Ovary (tissue), 9 donors: ENCODE data around the gene ARAP1. TPM values are rescaled to one million over a fixed set of nuclear protein-coding genes. Genes with fewer than 3 reads are reported as not detected.
A peak's percentile ranks its signal among the peaks of the same experiment; 100 is the strongest.
"Not testable (repeated sequence)": the region's sequence is repeated elsewhere in the genome, so short reads cannot be mapped to it uniquely, and the experiment has no call there.

ENCODE experiments used
- DNase-seq, 5 donors: peaks; one replicate each; pipeline ENCODE4 v3.0.0-alpha.2; 2019 to 2020
- H3K27ac ChIP-seq, 2 donors: fragments of 200-600 bp; one replicate each; pipeline versions ENCODE4 v1.5.1 to v1.8.0; 2019 to 2022
- H3K27me3 ChIP-seq: fragments of 200-600 bp; one replicate; pipeline ENCODE4 v1.8.0; 2022
- H3K36me3 ChIP-seq: fragments of 200-600 bp; sonication (generic); one replicate; pipeline ENCODE4 v1.5.1; 2019
- H3K4me1 ChIP-seq: one replicate; pipeline ENCODE4 v1.8.1; 2013; ENCODE audit warnings: mild to moderate bottlenecking, moderate library complexity; ENCODE audit not compliant: insufficient read depth
- H3K4me3 ChIP-seq: fragments of 200-600 bp; sonication (generic); one replicate; pipeline ENCODE4 v1.5.1; 2017
- H3K9me3 ChIP-seq, 2 donors: fragments of 200-600 bp in 1 of 2; sonication (generic) in 1 of 2; one replicate each; pipeline versions ENCODE4 v1.5.1 to v1.8.1; 2013 to 2019; ENCODE audit warnings: mild to moderate bottlenecking in 1 of 2, moderate library complexity in 1 of 2
- CTCF ChIP-seq, 3 donors: fragments of 450-650 bp in 2 of 3; fragments of 200-600 bp in 1 of 3; IDR thresholded peaks; one replicate each; pipeline versions ENCODE4 v1.5.1 to v1.8.0; 2016 to 2022; ENCODE audit warnings: antibody characterized with exemption in 3 of 3, mild to moderate bottlenecking in 1 of 3
- EP300 ChIP-seq: sonication (generic); formaldehyde crosslinking; IDR thresholded peaks from one replicate; pipeline ENCODE4 v1.6.1; 2017; ENCODE audit warnings: antibody characterized with exemption
- POLR2A ChIP-seq: fragments of 450-650 bp; IDR thresholded peaks from one replicate; pipeline ENCODE4 v1.6.1; 2017; ENCODE audit warnings: antibody characterized with exemption, mild to moderate bottlenecking, moderate library complexity
- WGBS, 3 donors: extraction: QIAGEN DNeasy Blood & Tissue Kit in 1 of 3; methylation state at CpG; one replicate each; pipeline versions ENCODE4 v1.1.5 to v1.1.7; 2013 to 2017; 5-methylcytosine and 5-hydroxymethylcytosine counted together
- intact Hi-C, 4 donors: fragments of 100-400 bp; cut with DNase I; formaldehyde crosslinking; loops; one replicate each; pipeline versions ENCODE4 v1.11.0 to v1.15.1; 2022 to 2023
- polyA plus RNA-seq, 2 donors: library from polyadenylated mRNA; stranded (reverse); fragments of 200-250 nt in 1 of 2; fragments of 350-450 nt in 1 of 2; fragmentation: Illumina TruSeq in 1 of 2; extraction: RNeasy Lipid Tissue Mini Kit (QIAGEN cat#74804) in 1 of 2; gene quantifications; one replicate each; pipeline ENCODE4 v1.2.3, GENCODE V29; 2013 to 2014
- total RNA-seq, 7 donors: library from RNA; depleted of rRNA in 2 of 7; stranded (reverse); fragments of >200 nt in 2 of 7; fragmentation: NEBNext Ultra II Directional in 3 of 7; extraction: Animal tissue kit (Norgen Biotek cat#: 25700) in 3 of 7; gene quantifications; one replicate each; pipeline versions ENCODE4 v1.1.0 to v1.2.4, GENCODE V29; 2016 to 2023
- donor health status: DM: no; HTN: no; CAD: no; lungs with moderate emphysema.
- donor health status: DM: no; HTN: no; CAD: no.
- donor health status: Bipolar disorder and iron deficiency.
- donor health status: DM: yes; HTN: yes; CAD: no.
- donor health status: DM: no; HTN: no; CAD: no.
- donor health status: DM: yes; HTN: yes; CAD: no.

The ARAP1 gene
- total and polyA plus RNA-seq, 9 donors: 39.0 to 162 (median 79.0) TPM

GRCh38 chr11:72793425-72794367, 41.5 kb upstream of the ARAP1 start, which contains the start of gene STARD10:
Gene STARD10 (minus strand): TSS chr11:72794047. CDS start chr11:72781181, 12,866 bp downstream.
- H3K4me3 ChIP-seq: peak within 1 kb of the TSS; percentile 69
- H3K36me3 ChIP-seq: no peaks in the 10 kb centered on the region
- H3K4me1 ChIP-seq: peaks cover 8% of the 10 kb centered on the region
- peak within 1 kb of the TSS; percentile 72 to 89 for H3K27ac ChIP-seq
- H3K9me3 ChIP-seq: no peaks in the 10 kb centered on the region
- WGBS, 3 donors: 1 to 2% (median 1%) methylated on average over 50 to 55 of the region's 55 CpGs
- TF ChIP-seq CTCF (IDR thresholded peaks at IDR 0.05) (peak; percentile 97 to 100 (median 100)), EP300 (peak; percentile 49), POLR2A (peak; percentile 57)
- no peaks in the 10 kb centered on the region for H3K27me3 ChIP-seq
- DNase-seq: peak; percentile 95 to 98 (median 97)
- intact Hi-C loops: loop anchor here in 3 of 4 donors (5.0 kb wide), 2 partner anchors 66 to 71 kb away; no protein-coding TSS in a partner anchor

- Histone ChIP-seq H3K27me3 (no peaks in the 10 kb centered on the region), H3K4me3 (peak overlapping the region; percentile 69), H3K4me1 (peaks cover 8% of the 10 kb centered on the region), H3K9me3 (no peaks in the 10 kb centered on the region), H3K36me3 (no peaks in the 10 kb centered on the region), H3K27ac (peak overlapping the region; percentile 72 to 89)
- TF ChIP-seq EP300 (no peak), POLR2A (no peak), CTCF (IDR thresholded peaks at IDR 0.05) (no peak)
- intact Hi-C loops: loop anchor here in 3 of 4 donors (5.0 kb wide), 2 partner anchors 66 to 71 kb away; no protein-coding TSS in a partner anchor
- 23 to 45% (median 36%) methylated on average over 2 of the region's 2 CpGs for WGBS, 3 donors
- no peak for DNase-seq
Measured at GRCh38 chr11:72793076-72793424, 40.8 kb upstream of the ARAP1 start.

GRCh38 chr11:72792437-72793021, 40.3 kb upstream of the ARAP1 start:
- Histone ChIP-seq H3K36me3 (no peaks in the 10 kb centered on the region), H3K9me3 (no peaks in the 10 kb centered on the region), H3K27me3 (no peaks in the 10 kb centered on the region), H3K4me1 (peaks cover 8% of the 10 kb centered on the region), H3K4me3 (no peak overlapping the region), H3K27ac (peak overlapping the region; percentile 72 to 89)
- TF ChIP-seq CTCF (IDR thresholded peaks at IDR 0.05) (no peak), EP300 (no peak), POLR2A (no peak)
- intact Hi-C loops: loop anchor here in 3 of 4 donors (5.0 kb wide), 2 partner anchors 65 to 70 kb away; no protein-coding TSS in a partner anchor
- 93 to 100% (median 97%) methylated on average over 3 of the region's 3 CpGs for WGBS, 3 donors
- peak in 1 of 5 donors; percentile 36 for DNase-seq

- not testable (repeated sequence) for H3K27ac ChIP-seq, DNase-seq, H3K4me1 ChIP-seq, H3K36me3 ChIP-seq, H3K9me3 ChIP-seq, H3K4me3 ChIP-seq, H3K27me3 ChIP-seq
- intact Hi-C loops: loop anchor here in 3 of 4 donors (5.0 kb wide), 2 partner anchors 64 to 69 kb away; no protein-coding TSS in a partner anchor
- WGBS, 3 donors: 92% methylated on average over 7 of the region's 7 CpGs
Measured at GRCh38 chr11:72791228-72791627, 39.0 kb upstream of the ARAP1 start.
